SK-N-SH (cell line): ENCODE measurements around the gene C6orf120. TPM values are rescaled to one million over a fixed set of nuclear protein-coding genes. Genes with fewer than 3 reads are reported as not detected.

Source experiments
- CTCF ChIA-PET: fragments of 300-600, 350-600 bp; formaldehyde crosslinking; extraction: SDS; loops from one replicate; lab custom pipeline; 2021; lab: Yijun Ruan, JAX
- POLR2A ChIA-PET: fragments of 350-600 bp; sonication (Branson Sonifier 250); formaldehyde crosslinking; extraction: SDS; loops from one replicate; lab custom pipeline; 2020; ENCODE audit warnings: antibody characterized with exemption, inconsistent platforms; lab: Yijun Ruan, JAX
- DNase-seq: peaks from one replicate; pipeline ENCODE4 v3.0.0; 2012
- H2AFZ ChIP-seq: fragments of 200-600 bp; sonication (generic); 2 replicates; pipeline ENCODE4 v1.8.1; 2016; ENCODE audit warnings: antibody characterized with exemption, mild to moderate bottlenecking, low read depth
- H3F3A ChIP-seq: fragments of 200-600 bp; sonication (generic); replicated peaks from 2 replicates; pipeline ENCODE3; 2016; ENCODE audit warnings: antibody characterized with exemption, mild to moderate bottlenecking; ENCODE audit not compliant: insufficient read depth
- H3K27ac ChIP-seq, 2 experiments: fragments of 200-500 bp in 1 of 2; fragments of 200-600 bp in 1 of 2; sonication (Bioruptor generic) in 1 of 2; sonication (generic), shearing (Covaris generic) in 1 of 2; 2 replicates each; pipeline versions ENCODE4 v1.5.1 to v1.6.1; 2014 to 2016; ENCODE audit warnings: low read depth in 2 of 2, inconsistent platforms in 1 of 2, low read length in 1 of 2, mild to moderate bottlenecking in 1 of 2, mixed read lengths in 1 of 2
- H3K27me3 ChIP-seq: fragments of 200-600 bp; sonication (generic), shearing (Covaris generic); 2 replicates; pipeline ENCODE4 v1.6.1; 2016; ENCODE audit warnings: mixed run types; ENCODE audit not compliant: insufficient read depth
- H3K36me3 ChIP-seq, 2 experiments: fragments of 200-500 bp in 1 of 2; fragments of 200-600 bp in 1 of 2; sonication (Bioruptor generic) in 1 of 2; sonication (generic) in 1 of 2; replicated peaks in 1 of 2; 2 replicates each; pipeline versions ENCODE3 to v1.5.1; 2014 to 2016; ENCODE audit warnings: low read length in 1 of 2, mild to moderate bottlenecking in 1 of 2; ENCODE audit not compliant: insufficient read depth in 2 of 2, control insufficient read depth in 1 of 2
- H3K4me1 ChIP-seq, 2 experiments: fragments of 200-500 bp in 1 of 2; fragments of 200-600 bp in 1 of 2; sonication (Bioruptor generic) in 1 of 2; sonication (generic), shearing (Covaris generic) in 1 of 2; 2 replicates each; pipeline versions ENCODE4 v1.5.1 to v1.6.1; 2014 to 2016; ENCODE audit warnings: low read depth in 1 of 2, low read length in 1 of 2, mixed run types in 1 of 2; ENCODE audit not compliant: insufficient read depth in 2 of 2, control insufficient read depth in 1 of 2
- H3K4me2 ChIP-seq: fragments of 200-600 bp; sonication (generic), shearing (Covaris generic); 2 replicates; pipeline ENCODE4 v1.6.1; 2017; ENCODE audit warnings: mixed run types
- H3K4me3 ChIP-seq, 2 experiments: fragments of 200-500 bp in 1 of 2; fragments of 200-600 bp in 1 of 2; sonication (Bioruptor generic) in 1 of 2; sonication (generic), shearing (Covaris generic) in 1 of 2; 2 replicates each; pipeline versions ENCODE4 v1.5.1 to v1.8.1; 2014 to 2016; ENCODE audit warnings: low read depth in 2 of 2, inconsistent platforms in 1 of 2, low read length in 1 of 2, mild to moderate bottlenecking in 1 of 2, mixed read lengths in 1 of 2, moderate library complexity in 1 of 2
- H3K79me2 ChIP-seq: fragments of 200-600 bp; sonication (generic); 2 replicates; pipeline ENCODE4 v1.8.1; 2017; ENCODE audit warnings: mild to moderate bottlenecking; ENCODE audit not compliant: insufficient read depth
- H3K9ac ChIP-seq: fragments of 200-600 bp; sonication (generic); 2 replicates; pipeline ENCODE4 v1.6.1; 2017; ENCODE audit warnings: mixed run types
- H3K9me2 ChIP-seq: fragments of 200-600 bp; sonication (generic); 2 replicates; pipeline ENCODE4 v1.6.1; 2017; ENCODE audit warnings: mixed run types
- H3K9me3 ChIP-seq: fragments of 200-600 bp; sonication (generic); 2 replicates; pipeline ENCODE4 v1.6.1; 2017; ENCODE audit warnings: mixed run types, mild to moderate bottlenecking, moderate library complexity
- H4K20me1 ChIP-seq: fragments of 200-600 bp; sonication (generic); 2 replicates; pipeline ENCODE4 v1.6.1; 2017; ENCODE audit warnings: mild to moderate bottlenecking, mixed run types; ENCODE audit not compliant: insufficient read depth
- CHD2 ChIP-seq: fragments of 150-350 bp; IDR thresholded peaks from 2 replicates; pipeline ENCODE4 v1.6.1; 2018; ENCODE audit warnings: low read length; ENCODE audit not compliant: partially characterized antibody
- FOXM1 ChIP-seq: IDR thresholded peaks from 2 replicates; pipeline ENCODE4 v1.4.0; 2012; ENCODE audit warnings: low read depth, mild to moderate bottlenecking
- JUND ChIP-seq: IDR thresholded peaks from 2 replicates; pipeline ENCODE4 v1.4.0; 2012
- NFIC ChIP-seq: IDR thresholded peaks from 2 replicates; pipeline ENCODE4 v1.4.0; 2012; ENCODE audit warnings: borderline replicate concordance
- NRF1 ChIP-seq: IDR thresholded peaks from 2 replicates; pipeline ENCODE4 v1.6.1; 2012; ENCODE audit warnings: low read depth, mild to moderate bottlenecking, low read length
- POLR2AphosphoS5 ChIP-seq: IDR thresholded peaks from 2 replicates; pipeline ENCODE4 v1.6.1; 2012; ENCODE audit warnings: low read depth, low read length
- RAD21 ChIP-seq: IDR thresholded peaks from 2 replicates; pipeline ENCODE4 v1.6.1; 2012; ENCODE audit warnings: mild to moderate bottlenecking, low read length
- RCOR1 ChIP-seq: fragments of 150-350 bp; IDR thresholded peaks from 2 replicates; pipeline ENCODE4 v1.6.1; 2017; ENCODE audit warnings: antibody characterized with exemption, low read length
- RFX5 ChIP-seq: IDR thresholded peaks from 2 replicates; pipeline ENCODE4 v1.6.1; 2012; ENCODE audit warnings: mild to moderate bottlenecking, improper control_type of control experiment, low read length
- SIN3A ChIP-seq: IDR thresholded peaks from 2 replicates; pipeline ENCODE4 v1.6.1; 2012; ENCODE audit warnings: low read depth, mild to moderate bottlenecking, low read length, moderate library complexity, borderline replicate concordance
- TEAD4 ChIP-seq: IDR thresholded peaks from 2 replicates; pipeline ENCODE4 v1.4.0; 2012; ENCODE audit warnings: mild to moderate bottlenecking, borderline replicate concordance; ENCODE audit not compliant: insufficient read depth
- WGBS: methylation state at CpG from one replicate; pipeline ENCODE4 v1.1.6; 2017; ENCODE audit warnings: low lambda C conversion rate; 5-methylcytosine and 5-hydroxymethylcytosine counted together
- polyA plus RNA-seq, 3 experiments: library from polyadenylated mRNA; depleted of rRNA; stranded (reverse); fragments of >200 nt; gene quantifications; 2 replicates each; pipeline ENCODE4 v1.2.3, GENCODE V29; 2012
- TF ChIP-seq, protein P1 (sequence below): IDR thresholded peaks from 2 replicates; pipeline ENCODE4 v1.6.1; 2012; ENCODE audit warnings: mild to moderate bottlenecking, low read depth, low read length, moderate library complexity
- TF ChIP-seq, protein P2 (sequence below): IDR thresholded peaks from 2 replicates; pipeline ENCODE4 v1.4.0; 2012; ENCODE audit warnings: low read depth, borderline replicate concordance
- TF ChIP-seq, protein P3 (sequence below): fragments of 150-350 bp; IDR thresholded peaks from 2 replicates; pipeline ENCODE4 v1.6.1; 2017; ENCODE audit warnings: antibody characterized with exemption, low read length, low read depth, borderline replicate concordance
- TF ChIP-seq, protein P4 (sequence below): IDR thresholded peaks from 2 replicates; pipeline ENCODE4; 2012

The C6orf120 gene
- polyA plus RNA-seq, 1 of the 3 experiments (the other 2 are of a cell fraction), result 10.1 TPM

DNA sequence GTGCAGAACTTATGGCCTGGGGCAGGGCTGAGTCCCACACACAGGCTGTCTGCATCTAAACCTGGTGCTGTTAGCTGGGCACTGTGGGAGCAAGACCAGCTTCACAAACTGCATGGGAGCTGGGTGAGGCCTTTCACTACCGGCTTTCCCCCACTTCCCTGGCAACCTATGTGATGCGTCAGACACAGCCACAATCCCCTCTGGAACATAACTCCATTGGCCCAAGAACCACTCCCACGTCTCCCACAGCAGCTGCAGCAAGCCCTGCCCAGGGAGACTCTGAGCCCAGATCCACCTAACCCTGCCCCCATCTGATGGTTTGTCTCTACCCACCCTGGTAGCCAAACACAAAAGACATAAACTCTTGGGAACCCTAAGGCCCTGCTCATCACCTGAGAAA, 9.4 kb upstream of the C6orf120 start:
- peaks cover 13 to 27% of the 10 kb centered on the region in 2 experiments for H3K36me3 ChIP-seq
- POLR2A ChIA-PET, result interaction anchor here (1.3 kb wide), 1 partner anchor 9 kb away, joined by 5 read pairs; the partner anchor contains the start of genes C6orf120 and WDR27
- H3K4me3 ChIP-seq, result no peak overlapping the region; a peak in 1 of 4 replicates
- no peak overlapping the region for H3K27ac ChIP-seq
- no peak overlapping the region for H3K9ac ChIP-seq
- no peaks in the 10 kb centered on the region for H3K9me2 ChIP-seq
- H3F3A ChIP-seq, result no peaks in the 10 kb centered on the region
- no peak for DNase-seq
- H3K79me2 ChIP-seq, result no peaks in the 10 kb centered on the region; the same call in 1 of the 2 replicates
- TF ChIP-seq, protein P1, sequence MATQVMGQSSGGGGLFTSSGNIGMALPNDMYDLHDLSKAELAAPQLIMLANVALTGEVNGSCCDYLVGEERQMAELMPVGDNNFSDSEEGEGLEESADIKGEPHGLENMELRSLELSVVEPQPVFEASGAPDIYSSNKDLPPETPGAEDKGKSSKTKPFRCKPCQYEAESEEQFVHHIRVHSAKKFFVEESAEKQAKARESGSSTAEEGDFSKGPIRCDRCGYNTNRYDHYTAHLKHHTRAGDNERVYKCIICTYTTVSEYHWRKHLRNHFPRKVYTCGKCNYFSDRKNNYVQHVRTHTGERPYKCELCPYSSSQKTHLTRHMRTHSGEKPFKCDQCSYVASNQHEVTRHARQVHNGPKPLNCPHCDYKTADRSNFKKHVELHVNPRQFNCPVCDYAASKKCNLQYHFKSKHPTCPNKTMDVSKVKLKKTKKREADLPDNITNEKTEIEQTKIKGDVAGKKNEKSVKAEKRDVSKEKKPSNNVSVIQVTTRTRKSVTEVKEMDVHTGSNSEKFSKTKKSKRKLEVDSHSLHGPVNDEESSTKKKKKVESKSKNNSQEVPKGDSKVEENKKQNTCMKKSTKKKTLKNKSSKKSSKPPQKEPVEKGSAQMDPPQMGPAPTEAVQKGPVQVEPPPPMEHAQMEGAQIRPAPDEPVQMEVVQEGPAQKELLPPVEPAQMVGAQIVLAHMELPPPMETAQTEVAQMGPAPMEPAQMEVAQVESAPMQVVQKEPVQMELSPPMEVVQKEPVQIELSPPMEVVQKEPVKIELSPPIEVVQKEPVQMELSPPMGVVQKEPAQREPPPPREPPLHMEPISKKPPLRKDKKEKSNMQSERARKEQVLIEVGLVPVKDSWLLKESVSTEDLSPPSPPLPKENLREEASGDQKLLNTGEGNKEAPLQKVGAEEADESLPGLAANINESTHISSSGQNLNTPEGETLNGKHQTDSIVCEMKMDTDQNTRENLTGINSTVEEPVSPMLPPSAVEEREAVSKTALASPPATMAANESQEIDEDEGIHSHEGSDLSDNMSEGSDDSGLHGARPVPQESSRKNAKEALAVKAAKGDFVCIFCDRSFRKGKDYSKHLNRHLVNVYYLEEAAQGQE, result no peak
- TF ChIP-seq POLR2AphosphoS5 (no peak), NRF1 (no peak)
- TF ChIP-seq, protein P2, sequence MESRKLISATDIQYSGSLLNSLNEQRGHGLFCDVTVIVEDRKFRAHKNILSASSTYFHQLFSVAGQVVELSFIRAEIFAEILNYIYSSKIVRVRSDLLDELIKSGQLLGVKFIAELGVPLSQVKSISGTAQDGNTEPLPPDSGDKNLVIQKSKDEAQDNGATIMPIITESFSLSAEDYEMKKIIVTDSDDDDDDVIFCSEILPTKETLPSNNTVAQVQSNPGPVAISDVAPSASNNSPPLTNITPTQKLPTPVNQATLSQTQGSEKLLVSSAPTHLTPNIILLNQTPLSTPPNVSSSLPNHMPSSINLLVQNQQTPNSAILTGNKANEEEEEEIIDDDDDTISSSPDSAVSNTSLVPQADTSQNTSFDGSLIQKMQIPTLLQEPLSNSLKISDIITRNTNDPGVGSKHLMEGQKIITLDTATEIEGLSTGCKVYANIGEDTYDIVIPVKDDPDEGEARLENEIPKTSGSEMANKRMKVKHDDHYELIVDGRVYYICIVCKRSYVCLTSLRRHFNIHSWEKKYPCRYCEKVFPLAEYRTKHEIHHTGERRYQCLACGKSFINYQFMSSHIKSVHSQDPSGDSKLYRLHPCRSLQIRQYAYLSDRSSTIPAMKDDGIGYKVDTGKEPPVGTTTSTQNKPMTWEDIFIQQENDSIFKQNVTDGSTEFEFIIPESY, result no peak
- 94% methylated on average over 3 of the region's 3 CpGs for WGBS
- CTCF ChIA-PET, result interaction anchor here (1.0 to 1.4 kb wide), 2 partner anchors 9 to 14 kb away, joined by 3 to 6 read pairs; partner anchors contain the start of genes C6orf120 and WDR27
- H4K20me1 ChIP-seq, result no peaks in the 10 kb centered on the region
- H2AFZ ChIP-seq, result no peak overlapping the region
- no peaks in the 10 kb centered on the region for H3K27me3 ChIP-seq
- H3K4me1 ChIP-seq, result no peaks in the 10 kb centered on the region
- no peak overlapping the region for H3K4me2 ChIP-seq
- no peaks in the 10 kb centered on the region for H3K9me3 ChIP-seq

DNA sequence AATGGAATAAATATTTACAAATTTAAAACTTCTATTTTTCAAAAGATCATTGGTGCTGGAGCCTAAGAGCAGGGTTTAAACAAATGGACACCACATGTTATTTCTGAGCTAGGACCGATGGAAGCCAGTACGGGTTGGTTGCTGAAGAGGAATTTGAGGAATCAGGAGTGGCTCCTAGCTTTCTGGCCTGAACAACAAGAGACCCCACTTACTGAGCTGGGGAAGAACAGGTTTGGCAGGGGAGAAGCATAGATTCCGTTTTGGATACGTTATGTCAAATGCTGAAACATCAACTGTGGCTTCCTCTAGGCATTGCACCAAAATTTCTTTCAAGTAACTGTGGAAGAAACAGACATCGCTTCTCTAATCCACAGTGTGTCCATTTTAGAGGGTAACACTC, 6.8 kb upstream of the C6orf120 start:
- Histone ChIP-seq H3K9me3 (no peaks in the 10 kb centered on the region), H3K4me1 (peaks cover 0 to 6% of the 10 kb centered on the region in 2 experiments; a peak in 1 of 4 replicates), H3F3A (no peaks in the 10 kb centered on the region), H3K36me3 (peaks cover 4 to 16% of the 10 kb centered on the region in 2 experiments), H3K4me3 (no peak overlapping the region), H3K4me2 (no peak overlapping the region), H3K27me3 (no peaks in the 10 kb centered on the region), H3K27ac (no peak overlapping the region), H2AFZ (no peak overlapping the region), H3K79me2 (peaks cover 12% of the 10 kb centered on the region; the same call in 1 of the 2 replicates), H3K9me2 (no peaks in the 10 kb centered on the region), H4K20me1 (no peaks in the 10 kb centered on the region), H3K9ac (no peak overlapping the region)
- 99% methylated on average over 5 of the region's 5 CpGs for WGBS
- POLR2A ChIA-PET, result no interaction called here
- no peak for DNase-seq
- CTCF ChIA-PET, result no interaction called here
- TF ChIP-seq NFIC (no peak), RCOR1 (no peak), FOXM1 (no peak), JUND (no peak), POLR2AphosphoS5 (no peak), NRF1 (no peak), TEAD4 (no peak), RAD21 (no peak), RFX5 (no peak), CHD2 (no peak), SIN3A (no peak)
- TF ChIP-seq, protein P3, sequence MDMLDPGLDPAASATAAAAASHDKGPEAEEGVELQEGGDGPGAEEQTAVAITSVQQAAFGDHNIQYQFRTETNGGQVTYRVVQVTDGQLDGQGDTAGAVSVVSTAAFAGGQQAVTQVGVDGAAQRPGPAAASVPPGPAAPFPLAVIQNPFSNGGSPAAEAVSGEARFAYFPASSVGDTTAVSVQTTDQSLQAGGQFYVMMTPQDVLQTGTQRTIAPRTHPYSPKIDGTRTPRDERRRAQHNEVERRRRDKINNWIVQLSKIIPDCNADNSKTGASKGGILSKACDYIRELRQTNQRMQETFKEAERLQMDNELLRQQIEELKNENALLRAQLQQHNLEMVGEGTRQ, result no peak
- TF ChIP-seq, protein P2, result no peak
- TF ChIP-seq, protein P4, sequence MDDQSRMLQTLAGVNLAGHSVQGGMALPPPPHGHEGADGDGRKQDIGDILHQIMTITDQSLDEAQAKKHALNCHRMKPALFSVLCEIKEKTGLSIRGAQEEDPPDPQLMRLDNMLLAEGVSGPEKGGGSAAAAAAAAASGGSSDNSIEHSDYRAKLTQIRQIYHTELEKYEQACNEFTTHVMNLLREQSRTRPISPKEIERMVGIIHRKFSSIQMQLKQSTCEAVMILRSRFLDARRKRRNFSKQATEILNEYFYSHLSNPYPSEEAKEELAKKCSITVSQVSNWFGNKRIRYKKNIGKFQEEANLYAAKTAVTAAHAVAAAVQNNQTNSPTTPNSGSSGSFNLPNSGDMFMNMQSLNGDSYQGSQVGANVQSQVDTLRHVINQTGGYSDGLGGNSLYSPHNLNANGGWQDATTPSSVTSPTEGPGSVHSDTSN, result no peak
